ENCODE data around the gene TMA7.
"Not testable (repeated sequence)": the region's sequence is repeated elsewhere in the genome, so short reads cannot be mapped to it uniquely, and the experiment has no call there.

The TMA7 gene

GRCh38 chr3:48473617-48473952 lies 33.5 kb downstream of the TMA7 start:
- no peak for TF ChIP-seq CTCF (IDR thresholded peaks at IDR 0.05; ENCODE audit: low read depth, low read length)
- H3K4me3 ChIP-seq (replicated peaks in 1 of 2; ENCODE audit: low read depth in 2 of 2, low read length in 2 of 2), result no peak overlapping the region
- no peak for DNase-seq (ENCODE audit: low read depth in 2 of 2)

GRCh38 chr3:48474031-48474430 lies 34.0 kb downstream of the TMA7 start:
- H3K4me3 ChIP-seq (replicated peaks in 1 of 2; ENCODE audit: low read depth in 2 of 2, low read length in 2 of 2); DNase-seq (ENCODE audit: low read depth in 2 of 2): not testable (repeated sequence)

GRCh38 chr3:48474619-48475018 lies 34.6 kb downstream of the TMA7 start:
- TF ChIP-seq CTCF (IDR thresholded peaks at IDR 0.05; ENCODE audit: low read depth, low read length), result no peak
- H3K4me3 ChIP-seq (replicated peaks in 1 of 2; ENCODE audit: low read depth in 2 of 2, low read length in 2 of 2), result no peak overlapping the region
- no peak for DNase-seq (ENCODE audit: low read depth in 2 of 2)

GRCh38 chr3:48475188-48475587 lies 35.1 kb downstream of the TMA7 start:
- no peak for DNase-seq (ENCODE audit: low read depth in 2 of 2)
- no peak for TF ChIP-seq CTCF (IDR thresholded peaks at IDR 0.05; ENCODE audit: low read depth, low read length)
- H3K4me3 ChIP-seq (replicated peaks in 1 of 2; ENCODE audit: low read depth in 2 of 2, low read length in 2 of 2), result no peak overlapping the region

- no peak for TF ChIP-seq CTCF (IDR thresholded peaks at IDR 0.05; ENCODE audit: low read depth, low read length)
- H3K4me3 ChIP-seq (replicated peaks in 1 of 2; ENCODE audit: low read depth in 2 of 2, low read length in 2 of 2), result no peak overlapping the region
- no peak for DNase-seq (ENCODE audit: low read depth in 2 of 2)
Observed at GRCh38 chr3:48476426-48477053, 36.5 kb downstream of the TMA7 start.

- DNase-seq (ENCODE audit: low read depth in 2 of 2), result no peak
- no peak for TF ChIP-seq CTCF (IDR thresholded peaks at IDR 0.05; ENCODE audit: low read depth, low read length)
- H3K4me3 ChIP-seq (replicated peaks in 1 of 2; ENCODE audit: low read depth in 2 of 2, low read length in 2 of 2), result no peak overlapping the region
Observed at GRCh38 chr3:48477959-48478520, 38.0 kb downstream of the TMA7 start.

- DNase-seq (ENCODE audit: low read depth in 2 of 2), result no peak
- no peak for TF ChIP-seq CTCF (IDR thresholded peaks at IDR 0.05; ENCODE audit: low read depth, low read length)
- no peak overlapping the region for H3K4me3 ChIP-seq (replicated peaks in 1 of 2; ENCODE audit: low read depth in 2 of 2, low read length in 2 of 2)
Observed at GRCh38 chr3:48478626-48479555, 38.8 kb downstream of the TMA7 start.

- not testable (repeated sequence) for H3K4me3 ChIP-seq (replicated peaks in 1 of 2; ENCODE audit: low read depth in 2 of 2, low read length in 2 of 2); DNase-seq (ENCODE audit: low read depth in 2 of 2)
Observed at GRCh38 chr3:48480891-48481290, 40.8 kb downstream of the TMA7 start.

GRCh38 chr3:48482822-48483221 lies 42.8 kb downstream of the TMA7 start:
- DNase-seq (ENCODE audit: low read depth in 2 of 2); H3K4me3 ChIP-seq (replicated peaks in 1 of 2; ENCODE audit: low read depth in 2 of 2, low read length in 2 of 2): not testable (repeated sequence)
